DOHH2 (cell line): ENCODE results near the gene TMEM121B.

Experiments
- EZH2phosphoT487 ChIP-seq: fragments of 200-600 bp; sonication (generic); IDR thresholded peaks from 2 replicates; pipeline ENCODE4 v1.6.1; 2017; ENCODE audit warnings: borderline replicate concordance, mild to moderate bottlenecking, antibody characterized with exemption, low read length, moderate library complexity, mixed read lengths
- TF ChIP-seq, protein P1 (sequence below): fragments of 200-600 bp; sonication (generic); IDR thresholded peaks from one replicate; pipeline ENCODE4 v1.5.1; 2014; ENCODE audit warnings: antibody characterized with exemption, mild to moderate bottlenecking, low read depth, low read length; ENCODE audit not compliant: poor library complexity, severe bottlenecking

DNA sequence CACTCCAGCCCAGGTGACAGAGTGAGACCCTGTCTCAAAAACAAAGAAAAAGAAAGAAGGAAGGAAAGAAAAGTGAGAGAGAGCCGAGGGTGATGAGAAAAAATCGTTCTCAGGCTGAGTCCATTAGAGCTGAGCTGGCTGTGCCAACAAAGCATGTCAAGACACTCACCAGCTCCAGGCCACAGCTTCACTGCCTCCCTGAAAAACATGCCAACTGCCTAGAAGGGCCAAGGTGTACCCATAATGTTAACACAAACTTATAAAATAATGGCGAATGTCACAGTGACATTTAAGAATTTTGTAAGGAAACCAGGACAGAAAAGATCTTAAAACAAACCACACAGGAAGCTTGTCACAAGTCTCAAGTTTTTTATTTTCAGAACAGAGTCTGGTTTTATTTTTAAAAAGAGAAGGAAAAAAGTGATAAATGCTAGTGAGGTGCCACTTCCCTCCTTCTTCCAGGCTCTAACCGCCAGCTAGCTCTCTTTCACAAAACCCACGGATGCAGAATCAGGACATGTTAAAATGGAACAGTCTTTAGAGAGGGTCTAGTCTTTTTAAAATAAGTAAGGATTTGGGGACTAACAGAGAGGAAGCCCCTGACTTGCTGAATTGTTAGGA lies 5.1 kb downstream of the TMEM121B start:
- TF ChIP-seq, protein P1, sequence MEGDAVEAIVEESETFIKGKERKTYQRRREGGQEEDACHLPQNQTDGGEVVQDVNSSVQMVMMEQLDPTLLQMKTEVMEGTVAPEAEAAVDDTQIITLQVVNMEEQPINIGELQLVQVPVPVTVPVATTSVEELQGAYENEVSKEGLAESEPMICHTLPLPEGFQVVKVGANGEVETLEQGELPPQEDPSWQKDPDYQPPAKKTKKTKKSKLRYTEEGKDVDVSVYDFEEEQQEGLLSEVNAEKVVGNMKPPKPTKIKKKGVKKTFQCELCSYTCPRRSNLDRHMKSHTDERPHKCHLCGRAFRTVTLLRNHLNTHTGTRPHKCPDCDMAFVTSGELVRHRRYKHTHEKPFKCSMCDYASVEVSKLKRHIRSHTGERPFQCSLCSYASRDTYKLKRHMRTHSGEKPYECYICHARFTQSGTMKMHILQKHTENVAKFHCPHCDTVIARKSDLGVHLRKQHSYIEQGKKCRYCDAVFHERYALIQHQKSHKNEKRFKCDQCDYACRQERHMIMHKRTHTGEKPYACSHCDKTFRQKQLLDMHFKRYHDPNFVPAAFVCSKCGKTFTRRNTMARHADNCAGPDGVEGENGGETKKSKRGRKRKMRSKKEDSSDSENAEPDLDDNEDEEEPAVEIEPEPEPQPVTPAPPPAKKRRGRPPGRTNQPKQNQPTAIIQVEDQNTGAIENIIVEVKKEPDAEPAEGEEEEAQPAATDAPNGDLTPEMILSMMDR: no peak
- TF ChIP-seq EZH2phosphoT487: no peak
